ENCODE data around the gene GDPD4.
"Not testable (repeated sequence)": the region's sequence is repeated elsewhere in the genome, so short reads cannot be mapped to it uniquely, and the experiment has no call there.

The GDPD4 gene

GRCh38 chr11:77303328-77303727 is 1.8 kb upstream of the GDPD4 start:
- H3K9me2 ChIP-seq (replicated peaks; ENCODE audit: insufficient read depth, low read length) = no peaks in the 10 kb centered on the region
- no peak for TF ChIP-seq CTCF (IDR thresholded peaks at IDR 0.05; ENCODE audit: insufficient read depth, low read length, poor library complexity, severe bottlenecking)
- TF ChIP-seq EZH2phosphoT487 (conservative IDR thresholded peaks at IDR 0.05; ENCODE audit: low read length) = no peak
- no peak overlapping the region for H3K9ac ChIP-seq (ENCODE audit: low read length)
- H3K9me3 ChIP-seq (ENCODE audit: insufficient read depth, low read length) = no peaks in the 10 kb centered on the region
- H3K36me3 ChIP-seq (ENCODE audit: low read length) = no peaks in the 10 kb centered on the region
- no peaks in the 10 kb centered on the region for H4K20me1 ChIP-seq (ENCODE audit: low read depth, low read length)
- H3F3A ChIP-seq (ENCODE audit: insufficient read depth) = no peaks in the 10 kb centered on the region
- no peak overlapping the region for H3K27ac ChIP-seq (ENCODE audit: low read depth, low read length)
- H3K4me2 ChIP-seq (ENCODE audit: low read depth, low read length, poor library complexity, severe bottlenecking) = no peak overlapping the region
- H3K27me3 ChIP-seq (ENCODE audit: low read length) = no peaks in the 10 kb centered on the region
- H3K79me2 ChIP-seq (ENCODE audit: insufficient read depth, low read length) = no peaks in the 10 kb centered on the region
- H2AFZ ChIP-seq (ENCODE audit: low read depth, low read length, severe bottlenecking) = no peak overlapping the region
- no peak overlapping the region for H3K4me3 ChIP-seq (ENCODE audit: insufficient read depth, low read length, poor library complexity, severe bottlenecking)

GRCh38 chr11:77302752-77303151 is 1.3 kb upstream of the GDPD4 start:
- Histone ChIP-seq H3K36me3 (ENCODE audit: low read length) (no peaks in the 10 kb centered on the region), H3F3A (ENCODE audit: insufficient read depth) (no peaks in the 10 kb centered on the region), H2AFZ (ENCODE audit: low read depth, low read length, severe bottlenecking) (no peak overlapping the region), H3K4me2 (ENCODE audit: low read depth, low read length, poor library complexity, severe bottlenecking) (no peak overlapping the region), H4K20me1 (ENCODE audit: low read depth, low read length) (no peaks in the 10 kb centered on the region), H3K79me2 (ENCODE audit: insufficient read depth, low read length) (no peaks in the 10 kb centered on the region), H3K27me3 (ENCODE audit: low read length) (no peaks in the 10 kb centered on the region), H3K9me3 (ENCODE audit: insufficient read depth, low read length) (no peaks in the 10 kb centered on the region), H3K27ac (ENCODE audit: low read depth, low read length) (no peak overlapping the region), H3K9me2 (replicated peaks; ENCODE audit: insufficient read depth, low read length) (no peaks in the 10 kb centered on the region), H3K9ac (ENCODE audit: low read length) (no peak overlapping the region), H3K4me3 (ENCODE audit: insufficient read depth, low read length, poor library complexity, severe bottlenecking) (no peak overlapping the region)
- TF ChIP-seq EZH2phosphoT487 (conservative IDR thresholded peaks at IDR 0.05; ENCODE audit: low read length) (no peak), CTCF (IDR thresholded peaks at IDR 0.05; ENCODE audit: insufficient read depth, low read length, poor library complexity, severe bottlenecking) (no peak)

- H3K9ac ChIP-seq (ENCODE audit: low read length) = no peak overlapping the region
- H4K20me1 ChIP-seq (ENCODE audit: low read depth, low read length) = no peaks in the 10 kb centered on the region
- no peak overlapping the region for H3K27ac ChIP-seq (ENCODE audit: low read depth, low read length)
- H3K36me3 ChIP-seq (ENCODE audit: low read length) = no peaks in the 10 kb centered on the region
- no peaks in the 10 kb centered on the region for H3K79me2 ChIP-seq (ENCODE audit: insufficient read depth, low read length)
- no peaks in the 10 kb centered on the region for H3F3A ChIP-seq (ENCODE audit: insufficient read depth)
- no peak overlapping the region for H2AFZ ChIP-seq (ENCODE audit: low read depth, low read length, severe bottlenecking)
- no peak for TF ChIP-seq EZH2phosphoT487 (conservative IDR thresholded peaks at IDR 0.05; ENCODE audit: low read length)
- no peak for TF ChIP-seq CTCF (IDR thresholded peaks at IDR 0.05; ENCODE audit: insufficient read depth, low read length, poor library complexity, severe bottlenecking)
- H3K27me3 ChIP-seq (ENCODE audit: low read length) = no peaks in the 10 kb centered on the region
- H3K9me2 ChIP-seq (replicated peaks; ENCODE audit: insufficient read depth, low read length) = no peaks in the 10 kb centered on the region
- H3K4me2 ChIP-seq (ENCODE audit: low read depth, low read length, poor library complexity, severe bottlenecking) = no peak overlapping the region
- no peak overlapping the region for H3K4me3 ChIP-seq (ENCODE audit: insufficient read depth, low read length, poor library complexity, severe bottlenecking)
- H3K9me3 ChIP-seq (ENCODE audit: insufficient read depth, low read length) = no peaks in the 10 kb centered on the region
Observed at GRCh38 chr11:77300695-77301094, 791 bp downstream of the GDPD4 start.

- H4K20me1 ChIP-seq (ENCODE audit: low read depth, low read length); H3K27me3 ChIP-seq (ENCODE audit: low read length); H3F3A ChIP-seq (ENCODE audit: insufficient read depth); H3K9me3 ChIP-seq (ENCODE audit: insufficient read depth, low read length); H3K4me2 ChIP-seq (ENCODE audit: low read depth, low read length, poor library complexity, severe bottlenecking); H3K36me3 ChIP-seq (ENCODE audit: low read length); H2AFZ ChIP-seq (ENCODE audit: low read depth, low read length, severe bottlenecking); H3K79me2 ChIP-seq (ENCODE audit: insufficient read depth, low read length); H3K9ac ChIP-seq (ENCODE audit: low read length); H3K9me2 ChIP-seq (replicated peaks; ENCODE audit: insufficient read depth, low read length); H3K4me3 ChIP-seq (ENCODE audit: insufficient read depth, low read length, poor library complexity, severe bottlenecking); H3K27ac ChIP-seq (ENCODE audit: low read depth, low read length): not testable (repeated sequence)
Observed at GRCh38 chr11:77300028-77300427, 1.5 kb downstream of the GDPD4 start.

All from SU-DHL-6 (cell line).